HG03103 (cell line): ENCODE data around the gene BEX1.
"Not testable (repeated sequence)": the region's sequence is repeated elsewhere in the genome, so short reads cannot be mapped to it uniquely, and the experiment has no call there.

Source experiments
- ATAC-seq: cut with Tn5 transposase; IDR thresholded peaks from one replicate; pipeline ENCODE4 v1.9.1; 2021; ENCODE audit warnings: low read depth; ENCODE audit not compliant: unreplicated experiment

The BEX1 gene

DNA sequence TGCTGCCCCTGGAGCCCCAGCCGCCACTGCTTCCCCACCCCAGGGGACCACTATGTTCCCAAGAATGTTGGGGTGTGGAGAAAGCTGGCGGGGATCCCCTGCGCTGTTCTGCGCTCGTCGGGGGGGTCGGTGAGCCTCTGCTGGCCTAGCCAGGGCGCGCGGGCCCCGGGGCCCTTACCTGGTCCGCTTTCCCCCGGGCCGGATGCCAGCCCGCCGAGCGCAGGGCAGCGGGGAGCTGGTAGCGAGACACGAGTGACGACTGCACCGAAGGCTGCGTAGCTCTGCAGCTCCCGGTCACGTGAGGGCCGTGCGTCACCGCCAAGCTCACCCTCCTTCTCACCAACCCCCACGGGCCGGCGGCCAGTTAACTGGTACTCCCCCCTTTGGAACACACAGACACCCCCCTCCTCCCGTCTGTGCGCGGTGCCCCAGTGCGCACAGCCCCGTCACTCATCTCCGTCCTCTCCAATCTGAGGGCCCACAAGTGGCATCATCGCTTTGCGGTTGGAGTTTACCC lies at the start of gene BEX1:
TSS of gene BEX1 (minus strand) at position 254 of the 517 bp plus-strand sequence. CDS start 897 bp downstream, outside the sequence.
- ATAC-seq = no peak

DNA sequence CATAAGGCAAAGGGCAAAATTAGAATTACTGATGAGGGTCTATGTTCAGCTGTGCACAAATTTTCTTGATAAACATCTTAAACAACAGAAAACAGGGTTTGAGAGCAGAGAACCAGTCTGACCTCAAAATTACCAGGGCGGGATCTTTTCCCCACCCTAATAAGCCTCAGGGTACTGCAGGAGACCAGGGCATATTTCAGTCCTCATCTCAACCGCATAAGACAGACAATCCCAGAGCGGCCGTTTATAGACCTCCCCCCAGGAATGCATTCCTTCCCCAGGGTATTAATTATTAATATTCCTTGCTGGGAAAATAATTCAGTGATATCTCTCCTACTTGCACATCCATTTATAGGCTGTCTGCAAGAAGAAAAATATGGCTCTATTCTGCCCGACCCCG lies 45.5 kb upstream of the BEX1 start:
- not testable (repeated sequence) for ATAC-seq

DNA sequence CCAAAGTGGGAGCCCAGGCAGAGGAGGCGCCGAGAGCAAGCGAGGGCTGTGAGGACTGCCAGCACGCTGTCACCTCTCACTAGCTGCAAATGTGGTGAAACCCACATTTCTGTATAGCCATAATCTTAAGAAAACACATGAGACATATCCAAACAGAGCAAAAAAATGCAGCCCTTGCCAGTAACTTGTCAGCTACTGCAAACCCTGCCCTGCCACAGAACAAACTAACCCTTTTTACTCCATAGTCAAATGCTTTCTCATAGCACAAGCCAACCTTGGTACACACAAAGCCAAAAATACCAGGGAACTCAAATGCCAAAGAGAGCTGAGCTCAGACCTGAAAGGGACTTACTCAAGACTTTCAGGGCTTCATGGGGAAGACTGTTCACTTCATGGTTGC lies 43.9 kb upstream of the BEX1 start:
- ATAC-seq = no peak

DNA sequence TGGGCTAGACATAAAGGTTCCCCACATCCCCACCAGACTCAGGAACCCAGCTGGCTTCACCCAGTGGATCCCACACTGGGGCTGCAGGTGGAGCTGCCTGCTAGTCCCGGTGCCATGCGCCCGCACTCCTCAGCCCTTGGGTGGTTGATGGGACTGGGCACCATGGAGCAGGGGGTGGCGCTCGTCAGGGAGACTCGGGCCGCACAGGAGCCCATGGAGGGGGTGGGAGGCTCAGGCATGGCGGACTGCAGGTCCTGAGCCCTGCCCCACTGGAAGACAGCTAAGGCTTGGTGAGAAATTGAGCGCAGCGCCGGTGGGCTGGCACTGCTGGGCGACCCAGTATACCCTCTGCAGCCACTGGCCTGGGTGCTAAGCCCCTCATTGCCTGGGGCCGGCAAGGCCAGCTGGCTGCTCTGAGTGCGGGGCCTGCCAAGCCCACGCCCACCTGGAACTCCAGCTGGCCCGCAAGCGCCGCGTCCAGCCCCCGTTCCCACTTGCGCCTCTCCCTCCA lies 43.3 kb upstream of the BEX1 start:
- ATAC-seq = not testable (repeated sequence)

DNA sequence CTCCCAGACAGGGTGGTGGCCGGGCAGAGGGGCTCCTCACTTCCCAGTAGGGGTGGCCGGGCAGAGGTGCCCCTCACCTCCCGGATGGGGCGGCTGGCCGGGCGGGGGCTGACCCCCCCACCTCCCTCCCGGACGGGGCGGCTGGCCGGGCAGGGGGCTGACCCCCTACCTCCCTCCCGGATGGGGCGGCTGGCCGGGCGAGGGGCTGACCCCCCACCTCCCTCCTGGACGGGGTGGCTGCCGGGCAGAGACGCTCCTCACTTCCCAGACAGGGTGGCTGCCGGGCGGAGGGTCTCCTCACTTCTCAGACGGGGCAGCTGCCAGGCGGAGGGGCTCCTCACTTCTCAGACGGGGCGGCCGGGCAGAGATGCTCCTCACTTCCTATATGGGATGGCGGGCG lies 40.4 kb upstream of the BEX1 start:
- ATAC-seq = not testable (repeated sequence)

DNA sequence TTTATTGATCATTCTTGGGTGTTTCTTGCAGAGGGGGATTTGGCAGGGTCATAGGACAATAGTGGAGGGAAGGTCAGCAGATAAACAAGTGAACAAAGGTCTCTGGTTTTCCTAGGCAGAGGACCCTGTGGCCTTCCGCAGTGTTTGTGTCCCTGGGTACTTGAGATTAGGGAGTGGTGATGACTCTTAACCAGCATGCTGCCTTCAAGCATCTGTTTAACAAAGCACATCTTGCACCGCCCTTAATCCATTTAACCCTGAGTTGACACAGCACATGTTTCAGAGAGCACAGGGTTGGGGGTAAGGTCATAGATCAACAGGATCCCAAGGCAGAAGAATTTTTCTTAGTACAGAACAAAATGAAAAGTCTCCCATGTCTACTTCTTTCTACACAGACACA lies 39.9 kb upstream of the BEX1 start:
- ATAC-seq = not testable (repeated sequence)

DNA sequence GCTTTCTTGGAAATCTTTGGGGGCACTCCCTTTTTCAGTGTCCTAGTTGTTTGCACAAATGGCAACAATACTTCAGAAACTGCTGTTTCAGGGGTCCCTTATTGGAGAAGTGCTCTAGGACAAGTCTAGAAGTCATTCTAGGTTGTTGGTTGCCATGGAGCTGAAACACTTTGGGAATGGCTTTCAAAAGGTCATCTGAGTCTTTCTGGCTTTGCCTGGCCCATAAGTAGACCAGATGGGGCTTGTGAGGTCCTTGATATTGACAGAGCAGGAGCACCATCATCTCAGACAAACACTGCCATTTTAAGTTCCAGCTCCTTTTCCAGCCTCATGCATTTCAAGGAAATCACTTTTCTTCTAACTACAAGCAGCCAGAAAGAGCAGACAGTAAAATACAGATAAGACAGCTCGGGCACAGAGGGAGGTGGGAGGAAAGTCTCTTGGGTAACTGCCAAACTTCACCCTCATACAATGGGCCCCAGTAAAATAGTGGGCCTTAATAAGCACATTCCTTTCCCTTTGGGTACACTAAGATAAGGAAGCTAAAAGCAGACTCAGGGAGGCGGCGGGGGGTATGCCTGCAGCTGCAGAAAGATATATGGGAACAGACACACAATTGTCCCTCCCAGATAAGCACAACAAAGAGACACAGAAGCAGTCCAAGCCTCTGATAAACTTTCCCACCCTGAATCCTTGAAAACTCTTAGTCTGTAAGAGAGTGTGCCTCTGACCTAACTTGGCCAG lies 37.5 kb upstream of the BEX1 start:
- no peak for ATAC-seq

DNA sequence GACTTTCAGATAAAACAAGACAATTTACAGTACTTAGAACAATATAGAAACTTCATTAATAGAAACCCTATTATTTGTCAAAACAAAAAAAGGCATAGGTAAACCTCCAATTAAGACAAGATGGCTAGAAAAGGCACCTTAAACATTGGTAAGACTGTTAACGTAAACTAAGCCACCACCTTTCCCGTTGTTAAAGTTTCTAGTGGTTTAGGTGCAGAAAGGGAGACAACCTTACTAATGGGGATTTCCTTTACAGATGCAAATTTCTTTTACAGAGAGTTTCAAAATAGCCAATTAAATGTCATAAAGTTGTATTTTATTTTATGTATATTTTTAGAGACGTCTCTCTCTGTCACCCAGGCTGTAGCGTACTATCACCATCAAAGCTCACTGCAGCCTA lies 36.5 kb upstream of the BEX1 start:
- no peak for ATAC-seq

DNA sequence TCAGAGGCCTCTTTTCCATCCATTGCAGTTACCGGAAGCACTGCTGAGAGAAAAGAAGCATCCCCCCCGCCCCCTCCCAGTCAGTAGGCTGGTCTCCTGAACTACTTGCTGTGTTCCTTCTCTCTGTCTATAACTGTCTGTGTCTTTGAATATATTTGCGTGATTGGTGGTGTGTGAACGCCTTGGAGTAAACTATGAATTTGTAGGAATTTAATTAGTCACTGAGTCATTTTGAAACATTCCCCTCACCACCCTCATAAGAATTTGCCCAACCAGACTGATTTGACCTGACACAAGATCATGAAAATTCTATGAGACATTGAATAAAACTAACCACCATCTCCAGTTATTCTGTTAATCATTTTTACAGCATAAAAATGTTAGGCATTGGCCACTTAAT lies 35.7 kb upstream of the BEX1 start:
- no peak for ATAC-seq

DNA sequence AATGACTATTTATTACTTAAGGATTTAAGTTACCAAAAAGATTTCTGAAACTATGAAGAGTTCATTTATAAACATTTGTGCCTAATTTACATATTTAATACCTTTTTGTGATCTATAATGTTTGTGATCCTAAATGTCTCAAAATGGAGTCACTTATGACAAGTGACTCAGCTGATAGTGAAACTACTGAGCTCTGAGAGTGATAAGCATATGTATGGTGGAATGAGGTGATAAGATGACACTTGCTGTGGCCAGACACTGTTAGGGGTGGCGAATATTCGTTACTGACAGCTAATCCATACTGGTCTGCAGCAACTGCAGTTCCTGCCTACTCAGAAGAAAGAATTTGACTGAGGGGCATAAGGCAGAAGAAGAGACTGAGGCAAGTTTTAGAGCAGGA lies 34.5 kb upstream of the BEX1 start:
- ATAC-seq = no peak

DNA sequence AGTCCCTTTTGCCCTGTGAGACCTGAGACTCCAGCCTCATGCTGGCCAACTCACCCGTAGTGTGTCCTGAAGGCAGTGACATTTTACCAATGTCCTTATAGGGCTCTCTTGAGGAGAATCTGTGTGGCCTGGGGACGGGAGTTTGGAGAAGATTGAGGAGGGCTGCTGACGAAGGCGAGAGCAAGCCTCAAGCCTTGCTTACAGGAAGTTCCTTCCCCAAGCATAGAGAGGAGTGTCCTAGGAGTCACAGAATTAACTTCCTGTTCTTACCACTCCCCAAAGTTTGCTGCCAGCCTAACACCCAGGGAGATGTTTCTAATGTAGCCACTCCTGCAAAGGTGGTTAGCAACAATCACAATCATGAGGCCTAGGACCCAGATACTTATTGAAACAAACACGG lies 29.0 kb upstream of the BEX1 start, which contains the start of gene NXF3:
TSS of gene NXF3 (minus strand) at position 202 of the 400 bp plus-strand sequence. CDS start at position 82, 120 bp downstream.
- no peak for ATAC-seq

DNA sequence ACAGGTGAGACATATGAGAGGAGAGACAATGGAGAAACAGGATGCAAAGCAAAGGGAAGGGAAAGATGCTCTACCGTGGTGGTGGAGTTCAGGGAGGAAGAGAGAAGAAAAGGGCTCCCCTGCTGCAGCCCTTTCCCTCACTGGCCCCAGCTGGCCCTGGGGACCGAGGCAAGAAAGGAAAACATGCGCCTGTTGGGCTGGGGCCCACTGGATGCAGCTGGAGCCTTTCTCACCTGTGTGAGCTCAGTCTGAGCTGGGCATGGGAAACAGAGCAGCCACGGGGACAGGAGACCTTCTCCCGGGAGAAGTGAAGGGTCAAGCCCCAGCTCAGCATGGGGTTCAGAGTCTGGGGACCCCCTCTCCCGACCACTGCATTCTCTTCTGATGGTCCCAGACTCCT lies 17.1 kb upstream of the BEX1 start:
- ATAC-seq = no peak

DNA sequence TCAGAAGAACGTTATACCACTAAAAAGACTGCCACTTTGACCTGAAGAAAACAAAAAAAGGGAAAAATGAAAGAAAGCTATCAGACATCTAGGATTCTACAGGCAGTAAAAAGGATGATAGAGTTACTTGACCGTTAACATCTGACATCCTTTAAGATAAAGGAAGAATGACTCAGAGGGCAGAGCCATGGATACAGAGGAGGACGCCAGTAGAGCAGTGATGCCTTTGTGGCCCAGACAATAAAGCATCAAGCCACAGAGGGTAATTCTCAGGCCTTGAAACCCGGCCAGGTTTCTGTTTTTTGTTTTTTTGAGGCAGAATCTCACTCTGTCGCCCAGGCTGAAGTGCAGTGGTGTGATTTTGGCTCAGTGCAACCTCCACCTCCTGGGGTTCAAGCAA lies 9.5 kb upstream of the BEX1 start:
- ATAC-seq = no peak

DNA sequence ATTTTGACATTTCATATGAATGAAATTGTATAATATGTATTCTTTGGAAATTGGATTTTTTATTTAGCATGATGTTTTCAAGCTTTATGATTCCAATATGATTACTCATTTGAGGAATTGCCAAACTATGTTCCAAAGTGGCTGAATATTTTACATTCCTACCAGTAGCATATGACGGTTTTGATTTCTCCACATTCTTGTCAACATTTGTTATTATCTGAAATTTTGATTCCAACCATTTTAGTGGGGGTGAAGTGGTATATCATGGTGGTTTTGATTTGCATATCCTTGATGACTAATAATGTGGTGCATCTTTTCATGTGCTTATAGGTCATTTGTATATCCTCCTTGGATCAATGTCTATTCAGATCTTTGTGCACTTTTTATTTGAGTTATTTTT lies 2.6 kb upstream of the BEX1 start:
- ATAC-seq = no peak

DNA sequence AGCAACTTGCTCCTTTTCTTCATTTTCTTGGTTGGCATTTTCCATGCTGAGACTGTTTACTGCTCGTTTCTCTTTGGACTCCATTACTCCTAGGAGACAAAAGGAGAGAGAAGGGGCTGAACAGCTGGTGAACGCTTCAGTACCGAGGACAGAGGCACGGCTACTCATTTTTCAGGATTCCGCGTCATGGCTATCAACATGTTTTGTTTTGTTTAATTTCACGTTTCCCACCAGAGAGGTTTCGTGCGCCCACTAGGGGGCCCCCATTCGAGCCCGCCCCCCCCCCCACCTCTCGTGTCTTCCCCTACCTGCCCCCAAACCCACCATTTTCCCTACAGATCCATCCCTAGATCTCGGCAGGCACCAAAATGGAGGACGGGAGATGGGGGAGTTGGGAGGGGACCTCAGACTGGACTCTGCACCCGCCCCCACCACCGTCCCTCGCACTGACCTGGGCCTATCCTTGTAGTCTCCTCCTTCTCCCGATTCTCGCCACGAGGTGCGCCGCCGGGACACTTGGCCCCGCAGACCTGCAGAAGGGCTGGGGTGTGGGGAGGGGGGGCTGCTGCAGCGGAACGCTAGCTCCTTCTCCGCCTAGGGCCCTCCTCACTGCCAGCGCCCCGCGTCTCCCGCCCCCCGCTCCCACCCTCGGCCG lies 653 bp downstream of the BEX1 start:
- ATAC-seq = no peak

DNA sequence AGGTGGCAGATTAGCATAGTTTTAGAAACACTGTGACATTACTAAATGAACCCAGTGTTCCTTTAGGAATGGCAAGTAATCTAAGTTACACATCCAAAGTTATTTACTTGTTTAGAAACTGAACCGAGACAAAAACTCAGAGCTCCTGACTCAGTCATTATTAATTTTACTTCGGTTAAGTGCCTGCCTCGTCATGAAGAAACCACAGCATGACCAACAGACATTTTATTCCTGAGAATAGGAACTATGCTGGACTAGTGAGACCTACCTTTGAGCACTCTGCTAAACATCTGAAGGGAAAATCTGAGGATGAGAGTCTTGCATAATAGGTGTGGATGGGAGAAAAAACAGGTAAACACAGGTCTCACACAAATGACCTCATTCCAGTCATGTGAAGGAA lies 2.5 kb downstream of the BEX1 start:
- no peak for ATAC-seq

DNA sequence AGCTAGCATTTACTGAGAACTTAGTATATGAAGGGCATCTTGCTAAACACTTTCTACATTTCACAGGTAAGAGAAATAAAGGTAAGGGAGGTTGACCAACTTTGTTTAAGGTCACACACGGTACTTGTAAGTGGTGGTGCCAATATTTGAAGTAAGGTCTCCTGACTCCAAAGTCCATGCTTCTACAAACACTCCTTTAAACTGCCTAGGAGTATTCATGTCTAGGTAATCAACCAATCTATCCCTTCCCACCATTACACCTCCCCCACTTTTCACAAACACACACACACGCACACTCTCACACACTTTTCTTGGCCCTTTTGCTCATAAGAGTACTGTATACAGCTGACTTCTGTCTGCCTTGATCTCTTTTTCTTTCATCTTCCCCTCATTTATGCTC lies 7.1 kb downstream of the BEX1 start:
- no peak for ATAC-seq

DNA sequence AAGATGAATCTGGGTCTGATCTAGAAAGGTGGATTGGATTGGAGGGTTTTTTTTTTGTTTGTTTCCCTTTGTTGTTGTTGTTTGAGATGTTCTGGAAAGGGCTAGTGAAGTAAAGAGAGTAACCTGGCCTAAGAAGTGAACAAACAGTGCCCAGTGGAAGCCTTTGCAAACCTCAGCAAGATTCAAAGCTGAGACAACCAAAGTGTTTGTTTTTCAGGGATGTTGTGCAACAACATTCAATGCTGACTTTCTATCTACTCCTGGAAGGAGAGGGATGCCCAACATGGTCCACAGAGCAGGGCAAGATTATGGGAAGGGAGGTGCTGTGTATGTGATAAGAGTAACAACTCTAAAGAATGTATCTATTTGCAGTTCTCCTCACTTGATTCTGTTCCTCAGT lies 11.3 kb downstream of the BEX1 start:
- ATAC-seq = no peak

DNA sequence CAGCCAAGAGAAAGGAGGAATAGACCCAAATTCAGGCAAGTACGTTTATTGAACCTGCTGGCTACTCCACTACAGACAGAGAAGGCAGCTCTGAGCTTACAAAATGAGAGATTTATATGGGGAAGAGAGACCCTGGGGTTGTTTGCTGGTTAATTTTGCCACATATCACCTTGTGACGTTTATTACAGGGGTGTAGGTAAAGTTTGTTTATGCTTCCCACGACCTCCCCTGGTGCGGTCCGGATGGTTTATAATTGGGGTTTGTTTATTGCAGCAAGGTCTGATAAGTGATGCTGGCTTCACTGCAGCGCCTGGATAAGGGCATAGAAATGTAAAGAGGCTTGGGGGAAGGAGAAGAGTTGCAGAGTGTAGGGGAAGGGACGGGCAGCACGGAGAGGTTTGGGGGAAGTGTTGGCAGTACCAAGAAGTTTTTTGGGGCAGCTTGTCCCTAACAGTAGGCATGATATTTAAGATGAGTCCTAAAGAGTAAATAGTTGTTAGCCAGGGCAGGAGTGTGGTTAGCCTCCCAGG lies 12.6 kb downstream of the BEX1 start:
- ATAC-seq = no peak

DNA sequence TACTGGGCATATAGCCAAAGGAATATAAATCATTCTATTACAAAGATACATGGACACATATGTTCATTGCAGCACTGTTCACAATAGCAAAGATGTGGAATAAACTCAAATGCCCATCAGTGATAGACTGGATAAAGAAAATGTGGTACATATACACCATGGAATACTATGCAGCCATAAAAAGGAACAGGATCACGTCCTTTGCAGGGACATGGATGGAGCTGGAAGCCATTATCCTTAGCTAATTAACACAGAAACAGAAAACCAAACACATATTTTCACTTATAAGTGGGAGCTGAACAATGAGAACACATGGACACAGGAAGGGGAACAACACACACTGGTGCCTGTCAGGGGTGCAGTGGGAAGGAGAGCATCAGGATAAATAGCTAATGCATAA lies 30.6 kb downstream of the BEX1 start:
- ATAC-seq = not testable (repeated sequence)

DNA sequence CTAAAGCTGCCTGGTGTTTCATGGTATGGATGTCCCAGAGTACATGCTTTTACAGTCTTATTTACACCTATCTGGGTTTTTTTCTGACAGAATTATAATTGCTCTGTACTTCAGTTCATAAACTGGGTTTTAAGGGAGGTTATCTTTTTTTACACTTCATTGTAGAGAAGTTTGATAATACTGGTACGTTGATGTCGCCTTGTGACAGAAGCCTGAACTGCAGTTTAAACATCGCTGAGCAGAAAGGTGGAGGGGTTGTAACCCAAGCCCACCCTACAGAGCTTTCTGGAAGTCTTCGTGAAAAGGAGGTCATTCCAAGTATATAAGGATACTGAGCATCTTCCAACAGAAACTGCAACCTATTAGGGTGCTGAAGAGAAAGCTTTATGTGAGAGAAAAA lies 46.4 kb downstream of the BEX1 start:
- no peak for ATAC-seq

DNA sequence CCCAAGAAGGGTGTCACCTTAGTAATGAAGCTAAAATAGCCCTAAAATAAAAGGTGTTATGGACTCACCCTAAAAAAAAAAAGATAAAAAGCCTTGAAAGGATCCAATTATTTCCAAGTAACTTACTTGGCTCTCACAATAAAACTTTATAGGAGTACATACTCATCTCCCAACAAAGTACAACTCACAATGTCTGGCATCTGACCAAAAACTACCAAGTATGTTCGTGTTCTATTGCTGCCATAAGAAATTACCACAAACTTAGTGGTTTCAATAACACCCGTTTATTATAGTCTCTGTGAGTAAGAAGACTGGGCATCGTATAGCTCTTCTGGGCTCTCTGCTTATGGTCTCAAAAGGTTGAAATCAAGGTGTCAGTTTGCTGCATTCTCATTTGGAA lies 51.0 kb downstream of the BEX1 start:
- ATAC-seq = no peak
